Measurements from ENCODE around the gene RPS5. TPM values are rescaled to one million over a fixed set of nuclear protein-coding genes. Genes with fewer than 3 reads are reported as not detected.

Gene RPS5
- total RNA-seq, 4 donors from 2014 or later = 1,292 to 2,917 (median 1,952) TPM

- TF ChIP-seq POLR2A (IDR thresholded peaks at IDR 0.05) (no peak), CTCF (IDR thresholded peaks at IDR 0.05) (no peak)
- Histone ChIP-seq H3K9me3 (peaks cover 0 to 2% (median 0%) of the 10 kb centered on the region in 3 donors), H3K4me1 (peaks cover 9 to 55% (median 21%) of the 10 kb centered on the region in 3 donors), H3K4me3 (no peak overlapping the region), H3K27me3 (peaks cover 0 to 64% (median 0%) of the 10 kb centered on the region in 4 donors), H3K36me3 (peaks cover 0 to 6% (median 0%) of the 10 kb centered on the region in 3 donors), H3K27ac (no peak overlapping the region)
- intact Hi-C loops (cut with DNase I) = no loop called here
- DNase-seq = no peak
- WGBS, 2 donors = 80 to 89% methylated on average over 2 to 4 of the region's 9 CpGs
Observed at GRCh38 chr19:58351558-58351878, 35.6 kb upstream of the RPS5 start.

- TF ChIP-seq CTCF (IDR thresholded peaks at IDR 0.05) (no peak), POLR2A (IDR thresholded peaks at IDR 0.05) (no peak)
- no peak for DNase-seq
- Histone ChIP-seq H3K9me3 (peaks cover 0 to 9% (median 0%) of the 10 kb centered on the region in 3 donors), H3K27ac (no peak overlapping the region), H3K27me3 (peaks cover 0 to 64% (median 0%) of the 10 kb centered on the region in 4 donors), H3K4me3 (no peak overlapping the region), H3K36me3 (peaks cover 0 to 6% (median 0%) of the 10 kb centered on the region in 3 donors), H3K4me1 (peaks cover 10 to 55% (median 25%) of the 10 kb centered on the region in 3 donors)
- intact Hi-C loops (cut with DNase I) = no loop called here
- WGBS, 2 donors = 64 to 86% methylated on average over 8 to 10 of the region's 23 CpGs
Observed at GRCh38 chr19:58351990-58352755, 34.9 kb upstream of the RPS5 start.

- DNase-seq = no peak
- Histone ChIP-seq H3K4me3 (no peak within 1 kb of the TSS), H3K4me1 (peaks cover 13 to 53% (median 20%) of the 10 kb centered on the region in 3 donors), H3K9me3 (peaks cover 0 to 10% (median 0%) of the 10 kb centered on the region in 3 donors), H3K27ac (no peak within 1 kb of the TSS), H3K27me3 (peaks cover 0 to 63% (median 0%) of the 10 kb centered on the region in 4 donors), H3K36me3 (peaks cover 0 to 6% (median 0%) of the 10 kb centered on the region in 3 donors)
- TF ChIP-seq CTCF (IDR thresholded peaks at IDR 0.05) = no peak
- TF ChIP-seq POLR2A (IDR thresholded peaks at IDR 0.05) = no peak
- 86% methylated on average over 9 to 11 of the region's 26 CpGs for WGBS, 2 donors
- intact Hi-C loops (cut with DNase I) = no loop called here
Observed at GRCh38 chr19:58352760-58353671, 34.1 kb upstream of the RPS5 start, which contains the start of gene A1BG. Gene A1BG, minus strand, starts transcription at chr19:58353492. Its CDS starts 55 bp downstream, at chr19:58353437.

- intact Hi-C loops (cut with DNase I) = no loop called here
- WGBS, 2 donors = 76 to 90% methylated on average over 4 to 8 of the region's 15 CpGs
- Histone ChIP-seq H3K27me3 (peaks cover 0 to 55% (median 0%) of the 10 kb centered on the region in 4 donors), H3K4me3 (no peak overlapping the region), H3K9me3 (peaks cover 0 to 10% (median 0%) of the 10 kb centered on the region in 3 donors), H3K27ac (no peak overlapping the region), H3K4me1 (peaks cover 13 to 44% (median 13%) of the 10 kb centered on the region in 3 donors), H3K36me3 (peaks cover 0 to 6% (median 0%) of the 10 kb centered on the region in 3 donors)
- TF ChIP-seq POLR2A (IDR thresholded peaks at IDR 0.05) = no peak
- TF ChIP-seq CTCF (IDR thresholded peaks at IDR 0.05) = no peak
- DNase-seq = no peak
Observed at GRCh38 chr19:58353717-58354477, 33.2 kb upstream of the RPS5 start.
